Hepatocyte (in vitro differentiated cells): ENCODE measurements around the gene ATP8A2. TPM values are rescaled to one million over a fixed set of nuclear protein-coding genes. Genes with fewer than 3 reads are reported as not detected.

ENCODE experiments used
- DNase-seq: peaks from one replicate; pipeline ENCODE4 v3.0.0-alpha.2; 2016; ENCODE audit warnings: low spot score
- H2AFZ ChIP-seq: fragments of 200-600 bp; sonication (generic); 2 replicates; pipeline ENCODE4 v1.6.0; 2016; ENCODE audit warnings: antibody characterized with exemption, mild to moderate bottlenecking
- H3K27ac ChIP-seq: fragments of 200-600 bp; sonication (generic); 2 replicates; pipeline ENCODE4 v1.5.1; 2016; ENCODE audit warnings: mild to moderate bottlenecking
- H3K27me3 ChIP-seq: fragments of 200-600 bp; sonication (generic); 2 replicates; pipeline ENCODE4 v1.6.1; 2016
- H3K36me3 ChIP-seq: fragments of 200-600 bp; sonication (generic); replicated peaks from 2 replicates; pipeline ENCODE4 v1.5.1; 2016; ENCODE audit warnings: low read depth; ENCODE audit not compliant: insufficient read depth
- H3K4me1 ChIP-seq: fragments of 200-600 bp; sonication (generic); 2 replicates; pipeline ENCODE4 v1.5.1; 2016; ENCODE audit warnings: mild to moderate bottlenecking, moderate library complexity; ENCODE audit not compliant: insufficient read depth
- H3K4me2 ChIP-seq: fragments of 200-600 bp; sonication (generic); 2 replicates; pipeline ENCODE4 v1.6.0; 2016
- H3K4me3 ChIP-seq: fragments of 200-600 bp; sonication (generic); 2 replicates; pipeline ENCODE4 v1.5.1; 2016; ENCODE audit warnings: mild to moderate bottlenecking
- H3K79me2 ChIP-seq: fragments of 200-600 bp; sonication (generic); 2 replicates; pipeline ENCODE4 v1.6.0; 2017; ENCODE audit warnings: mild to moderate bottlenecking
- H3K9me2 ChIP-seq: fragments of 200-600 bp; sonication (generic); replicated peaks from 2 replicates; pipeline ENCODE4 v1.6.0; 2017; ENCODE audit warnings: mild to moderate bottlenecking; ENCODE audit not compliant: insufficient read depth
- H3K9me3 ChIP-seq: fragments of 200-600 bp; sonication (generic); 2 replicates; pipeline ENCODE4 v1.5.1; 2016; ENCODE audit warnings: low read depth, mild to moderate bottlenecking
- H4K20me1 ChIP-seq: fragments of 200-600 bp; sonication (generic); 2 replicates; pipeline ENCODE4 v1.6.0; 2016; ENCODE audit warnings: mild to moderate bottlenecking; ENCODE audit not compliant: insufficient read depth, poor library complexity, severe bottlenecking
- CTCF ChIP-seq: fragments of 200-600 bp; sonication (generic); IDR thresholded peaks from 2 replicates; pipeline ENCODE4 v1.5.1; 2016; ENCODE audit warnings: antibody characterized with exemption, mild to moderate bottlenecking; ENCODE audit not compliant: poor library complexity
- EZH2 ChIP-seq: fragments of 200-600 bp; sonication (generic); IDR thresholded peaks from 2 replicates; pipeline ENCODE4 v1.6.1; 2016; ENCODE audit warnings: antibody characterized with exemption, mild to moderate bottlenecking, borderline replicate concordance
- EZH2phosphoT487 ChIP-seq: fragments of 200-600 bp; sonication (generic); IDR thresholded peaks from one replicate; pipeline ENCODE4 v1.6.1; 2018; ENCODE audit warnings: antibody characterized with exemption, mild to moderate bottlenecking, low read depth, moderate library complexity; ENCODE audit not compliant: unreplicated experiment, severe bottlenecking
- WGBS: methylation state at CpG from one replicate; pipeline ENCODE4 v1.1.6; 2016; ENCODE audit warnings: low lambda C conversion rate; ENCODE audit errors: missing lambda C conversion rate; 5-methylcytosine and 5-hydroxymethylcytosine counted together
- polyA plus RNA-seq: library from polyadenylated mRNA; unstranded; fragments of >200 nt; fragmentation: Nextera tagmentation; extraction: Ambion mirVana; gene quantifications from 2 replicates; pipeline ENCODE4 v1.2.1, GENCODE V29; 2016
- total RNA-seq: library from RNA; depleted of rRNA; stranded (reverse); fragments of >200 nt; gene quantifications from 2 replicates; pipeline ENCODE4 v1.2.3, GENCODE V29; 2014

Gene ATP8A2
- total and polyA plus RNA-seq, 2 experiments from 2014 or later: 2.1 to 3.1 TPM

- Histone ChIP-seq H4K20me1 (no peaks in the 10 kb centered on the region), H3K36me3 (no peaks in the 10 kb centered on the region), H3K9me3 (no peaks in the 10 kb centered on the region), H3K79me2 (no peaks in the 10 kb centered on the region), H3K4me2 (no peak overlapping the region), H3K9me2 (no peaks in the 10 kb centered on the region), H3K4me3 (no peak overlapping the region), H3K4me1 (no peaks in the 10 kb centered on the region), H2AFZ (no peak overlapping the region), H3K27me3 (no peaks in the 10 kb centered on the region), H3K27ac (no peak overlapping the region)
- TF ChIP-seq EZH2phosphoT487 (no peak), EZH2 (no peak), CTCF (no peak)
- WGBS: 94% methylated on average over 9 of the region's 9 CpGs
- DNase-seq: no peak
These were observed 327.3 kb downstream of the ATP8A2 start for GRCh38 chr13:25699056-25699455.

- Histone ChIP-seq H3K9me3 (no peaks in the 10 kb centered on the region), H3K4me2 (no peak overlapping the region), H3K4me3 (no peak overlapping the region), H3K9me2 (no peaks in the 10 kb centered on the region), H3K27me3 (no peaks in the 10 kb centered on the region), H3K79me2 (no peaks in the 10 kb centered on the region), H3K4me1 (no peaks in the 10 kb centered on the region), H2AFZ (no peak overlapping the region), H3K27ac (no peak overlapping the region), H4K20me1 (no peaks in the 10 kb centered on the region), H3K36me3 (no peaks in the 10 kb centered on the region)
- DNase-seq: no peak
- WGBS: 78% methylated on average over 2 of the region's 2 CpGs
- TF ChIP-seq EZH2phosphoT487 (no peak), CTCF (no peak), EZH2 (no peak)
These were observed 327.8 kb downstream of the ATP8A2 start for GRCh38 chr13:25699600-25699999.

GRCh38 chr13:25701304-25701703 lies 329.5 kb downstream of the ATP8A2 start:
- no peak for TF ChIP-seq EZH2phosphoT487
- no peak for TF ChIP-seq EZH2
- no peak for TF ChIP-seq CTCF
- no peak for DNase-seq
- Histone ChIP-seq H3K9me2 (no peaks in the 10 kb centered on the region), H3K79me2 (no peaks in the 10 kb centered on the region), H3K9me3 (no peaks in the 10 kb centered on the region), H3K27me3 (no peaks in the 10 kb centered on the region), H3K4me2 (no peak overlapping the region), H3K36me3 (no peaks in the 10 kb centered on the region), H3K4me1 (no peaks in the 10 kb centered on the region), H2AFZ (no peak overlapping the region), H4K20me1 (no peaks in the 10 kb centered on the region), H3K27ac (no peak overlapping the region), H3K4me3 (no peak overlapping the region)
- 75% methylated on average over 4 of the region's 4 CpGs for WGBS

GRCh38 chr13:25702386-25702785 lies 330.6 kb downstream of the ATP8A2 start:
- Histone ChIP-seq H3K36me3 (no peaks in the 10 kb centered on the region), H3K27ac (no peak overlapping the region), H3K9me2 (no peaks in the 10 kb centered on the region), H3K4me3 (no peak overlapping the region), H4K20me1 (no peaks in the 10 kb centered on the region), H3K9me3 (no peaks in the 10 kb centered on the region), H3K4me2 (no peak overlapping the region), H2AFZ (no peak overlapping the region), H3K27me3 (peaks cover 4% of the 10 kb centered on the region), H3K79me2 (no peaks in the 10 kb centered on the region), H3K4me1 (no peaks in the 10 kb centered on the region)
- no peak for DNase-seq
- no peak for TF ChIP-seq EZH2phosphoT487
- TF ChIP-seq EZH2: no peak
- TF ChIP-seq CTCF: no peak
- 96% methylated on average over 2 of the region's 2 CpGs for WGBS
